Inferior parietal cortex (tissue), 1 donor: Measurements from ENCODE around the gene HERC4.

ENCODE experiments used
- DNase-seq: peaks from one replicate; pipeline ENCODE4 v3.0.0-alpha.2; 2016; ENCODE audit errors: extremely low spot score

The HERC4 gene

DNA sequence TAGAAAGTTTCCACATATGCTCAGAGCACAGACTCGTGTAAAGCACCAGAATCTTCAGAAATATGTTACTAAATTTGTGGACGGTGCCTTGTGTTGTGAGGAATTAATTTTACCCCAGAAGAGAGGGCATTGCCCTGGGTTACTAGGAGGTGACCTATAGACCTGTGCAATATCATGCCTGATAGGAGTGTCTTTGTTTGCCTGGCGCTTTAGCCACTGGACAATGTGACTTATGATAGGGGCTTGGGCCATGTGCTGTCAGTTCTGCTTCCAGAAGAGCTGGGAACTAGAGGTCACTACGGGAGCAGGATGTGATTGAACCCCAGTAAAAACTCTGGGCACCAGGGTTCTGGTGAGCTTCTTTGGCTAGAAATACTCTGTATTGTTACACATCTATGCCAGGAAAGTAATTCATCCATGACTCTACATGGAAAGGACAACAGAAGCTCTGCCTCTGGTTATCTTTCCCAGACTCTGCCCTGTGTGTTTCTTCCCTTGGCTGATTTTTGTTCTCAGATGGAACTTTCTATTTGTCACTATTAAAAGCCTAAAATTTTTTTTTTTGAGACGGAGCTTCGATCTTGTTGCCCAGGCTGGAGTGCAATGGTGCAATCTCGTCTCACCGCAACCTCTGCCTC, 115.1 kb downstream of the HERC4 start:
- DNase-seq = no peak

- no peak for DNase-seq
These were observed 119.5 kb downstream of the HERC4 start for GRCh38 chr10:67955614-67956013.

DNA sequence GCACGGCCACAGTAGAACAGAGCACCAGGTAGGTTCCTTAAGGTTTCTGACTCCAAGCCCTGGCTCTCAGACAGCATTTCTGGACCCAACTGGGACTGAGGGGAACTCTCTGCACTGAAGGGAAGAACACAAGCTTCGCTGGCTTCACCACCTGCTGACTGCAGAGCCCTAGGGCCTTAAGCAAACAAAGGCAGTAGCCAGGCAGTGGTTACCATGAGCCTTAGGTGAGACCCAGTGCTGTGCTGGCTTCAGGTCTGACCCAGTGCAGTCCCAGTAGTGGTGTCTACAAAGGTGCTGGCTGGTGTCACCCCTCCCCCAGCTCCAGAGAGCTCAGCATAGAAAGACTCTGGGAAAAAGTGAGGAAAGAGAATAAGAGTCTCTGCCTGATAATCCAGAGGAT, 131.2 kb downstream of the HERC4 start:
- no peak for DNase-seq

- no peak for DNase-seq
These were observed 138.7 kb downstream of the HERC4 start for GRCh38 chr10:67936416-67936815.

DNA sequence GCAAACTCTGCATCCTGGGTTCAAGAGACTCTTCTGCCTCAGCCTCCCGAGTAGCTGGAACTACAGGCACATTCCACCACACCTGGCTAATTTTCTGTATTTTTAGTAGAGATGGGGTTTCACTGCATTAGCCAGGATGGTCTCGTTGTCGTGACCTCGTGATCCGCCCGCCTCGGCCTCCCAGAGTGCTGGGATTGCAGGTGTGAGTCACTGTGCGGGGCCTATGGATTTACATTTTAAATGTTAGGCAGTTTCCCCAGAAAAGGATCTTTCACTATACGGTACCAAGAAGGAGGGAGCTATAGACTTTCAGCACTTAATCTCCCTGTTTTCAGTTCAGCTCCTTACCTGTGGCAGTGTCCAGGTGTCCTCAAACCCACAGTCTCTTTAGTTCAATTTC, 139.9 kb downstream of the HERC4 start:
- DNase-seq = no peak

DNA sequence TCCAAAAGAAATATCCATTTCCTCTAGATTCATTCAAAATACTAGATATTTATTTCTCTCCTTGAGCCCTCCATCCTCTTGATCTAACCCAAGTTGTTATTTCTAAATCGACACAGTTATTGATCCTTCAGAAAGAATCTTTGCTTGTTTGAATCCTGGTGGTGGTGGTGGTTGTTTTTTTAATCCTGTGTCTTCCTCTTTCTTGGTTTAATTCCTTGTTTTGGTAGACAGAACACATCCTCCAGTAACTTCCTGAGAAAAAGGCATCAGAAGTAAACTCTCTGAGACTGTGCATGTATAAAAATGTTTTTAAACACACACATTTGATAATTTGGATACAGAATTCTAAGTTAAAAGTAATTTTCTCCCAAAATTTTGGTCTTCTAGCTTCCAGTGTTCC, 140.7 kb downstream of the HERC4 start:
- no peak for DNase-seq

- no peak for DNase-seq
These were observed 141.9 kb downstream of the HERC4 start for GRCh38 chr10:67933199-67933598.

DNA sequence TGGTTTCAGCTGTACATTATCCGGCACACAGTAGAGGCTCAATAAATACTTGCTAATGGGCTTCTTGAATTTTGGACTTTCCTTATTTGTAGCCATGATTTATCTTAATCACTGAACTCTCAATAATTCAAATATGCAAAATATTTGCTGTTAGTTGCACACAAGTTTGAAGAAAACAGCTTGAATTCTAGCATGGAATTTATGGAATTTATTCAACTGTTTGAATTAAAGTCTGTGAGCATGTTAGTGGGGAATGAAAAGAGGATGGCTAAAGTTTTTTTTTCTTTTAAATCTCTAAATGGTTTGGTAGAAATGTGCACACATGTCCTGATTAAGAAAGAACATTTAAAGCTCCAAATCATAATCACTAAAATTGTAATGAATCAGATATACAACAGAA, 148.1 kb downstream of the HERC4 start:
- DNase-seq = no peak

- DNase-seq = no peak
These were observed 149.6 kb downstream of the HERC4 start for GRCh38 chr10:67925449-67926005.

- no peak for DNase-seq
These were observed 150.9 kb downstream of the HERC4 start for GRCh38 chr10:67924136-67924535.

DNA sequence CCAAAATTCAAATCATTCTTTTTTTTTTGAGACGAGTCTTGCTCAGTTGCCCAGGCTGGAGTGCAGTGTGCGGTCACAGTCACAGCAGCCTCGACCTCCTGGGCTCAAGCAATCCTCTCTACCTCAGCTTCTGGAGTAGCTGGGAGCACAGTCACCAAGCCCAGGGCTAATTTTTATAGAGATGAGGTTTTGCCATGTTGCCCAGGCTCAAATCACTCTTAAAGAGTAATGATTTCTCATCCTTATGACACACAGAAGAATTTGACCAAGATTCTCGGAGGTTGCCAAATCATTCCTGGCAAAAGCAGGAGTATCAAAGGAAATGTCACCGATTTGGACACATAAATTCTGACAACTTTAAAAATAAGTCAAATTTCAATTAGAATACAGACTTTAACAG, 151.5 kb downstream of the HERC4 start:
- no peak for DNase-seq

DNA sequence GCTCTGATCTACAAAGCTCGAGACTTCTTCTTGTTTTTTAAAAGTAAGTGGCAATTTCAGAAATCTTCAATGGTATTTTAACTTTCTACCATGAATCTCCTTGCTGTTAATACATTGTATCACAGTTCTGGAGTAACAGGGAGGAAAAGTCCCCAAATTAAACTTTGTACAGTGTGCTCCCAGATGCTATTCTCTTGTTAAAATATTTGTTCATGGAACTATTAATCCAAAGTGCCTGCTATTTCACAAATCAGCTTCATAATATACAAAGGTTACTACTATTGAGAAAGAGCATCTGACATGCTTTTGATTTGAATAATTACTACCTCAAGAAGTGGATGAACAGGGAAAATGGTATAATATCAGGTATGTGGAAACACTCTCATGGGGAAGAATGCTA, 154.0 kb downstream of the HERC4 start:
- no peak for DNase-seq

DNA sequence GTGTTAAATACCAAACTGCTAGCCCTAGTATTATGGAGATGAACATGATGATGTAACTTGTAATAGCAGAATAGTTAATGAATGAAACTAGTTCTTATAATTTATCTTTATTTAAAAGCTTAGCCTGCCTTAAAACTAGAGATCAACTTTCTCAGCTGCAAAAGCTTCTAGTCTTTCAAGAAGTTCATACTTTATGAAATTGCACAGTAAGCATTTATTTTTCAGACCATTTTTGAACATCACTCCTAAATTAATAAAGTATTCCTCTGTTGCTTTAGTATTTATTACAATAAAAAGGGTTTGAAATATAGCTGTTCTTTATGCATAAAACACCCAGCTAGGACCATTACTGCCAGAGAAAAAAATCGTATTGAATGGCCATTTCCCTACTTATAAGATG, 157.4 kb downstream of the HERC4 start:
- DNase-seq = no peak

DNA sequence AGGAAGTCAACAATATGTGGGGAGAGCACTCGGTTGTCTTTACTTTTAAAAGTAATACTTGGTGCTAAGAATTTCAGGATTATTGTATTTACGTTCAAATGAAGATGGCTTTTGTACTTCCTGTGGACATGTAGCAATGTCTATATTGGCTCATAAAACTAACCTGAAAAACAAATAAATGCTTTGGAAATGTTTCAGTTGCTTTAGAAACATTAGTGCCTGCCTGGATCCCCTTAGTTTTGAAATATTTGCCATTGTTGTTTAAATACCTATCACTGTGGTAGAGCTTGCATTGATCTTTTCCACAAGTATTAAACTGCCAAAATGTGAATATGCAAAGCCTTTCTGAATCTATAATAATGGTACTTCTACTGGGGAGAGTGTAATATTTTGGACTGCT, 157.9 kb downstream of the HERC4 start:
- DNase-seq = no peak

DNA sequence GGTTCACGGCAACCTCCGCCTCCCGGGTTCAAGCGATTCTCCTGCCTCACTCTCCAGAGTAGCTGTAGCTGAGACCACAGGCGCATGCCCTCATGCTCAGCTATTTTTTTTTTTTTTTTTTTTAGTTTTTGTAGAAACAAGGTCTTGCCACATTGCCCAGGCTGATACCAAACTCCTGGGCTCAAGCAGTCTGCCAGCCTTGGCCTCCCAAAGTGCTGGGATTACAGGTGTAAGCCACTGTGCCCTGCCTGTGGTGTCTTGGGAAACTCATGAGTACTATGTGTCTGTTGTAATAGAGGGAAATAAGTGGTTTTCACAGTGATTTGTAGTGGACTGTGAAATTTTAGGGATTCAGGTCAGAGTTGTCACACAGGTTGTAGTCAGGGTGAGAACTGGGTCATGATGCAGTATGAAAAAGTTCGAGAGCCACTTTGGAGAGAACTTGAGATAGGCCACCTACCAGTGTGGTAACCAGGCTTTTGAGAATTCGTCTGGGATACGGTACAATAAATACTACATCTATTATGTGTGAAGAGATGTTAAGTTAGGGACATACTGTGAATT, 160.2 kb downstream of the HERC4 start:
- no peak for DNase-seq

- no peak for DNase-seq
These were observed 162.6 kb downstream of the HERC4 start for GRCh38 chr10:67912331-67912946.

- DNase-seq = no peak
These were observed 171.5 kb downstream of the HERC4 start for GRCh38 chr10:67903581-67903980.

- DNase-seq = no peak
These were observed 181.4 kb downstream of the HERC4 start for GRCh38 chr10:67893637-67894036.

- peak; percentile 74 for DNase-seq
These were observed 190.0 kb downstream of the HERC4 start for GRCh38 chr10:67884842-67885670.

GRCh38 chr10:67884313-67884841, 190.7 kb downstream of the HERC4 start, which contains the start of gene SIRT1:
Gene SIRT1 (plus strand): TSS chr10:67884656. CDS start chr10:67884722, 66 bp downstream.
- peak; percentile 91 for DNase-seq

- DNase-seq = no peak
These were observed 191.3 kb downstream of the HERC4 start for GRCh38 chr10:67883710-67884312.

DNA sequence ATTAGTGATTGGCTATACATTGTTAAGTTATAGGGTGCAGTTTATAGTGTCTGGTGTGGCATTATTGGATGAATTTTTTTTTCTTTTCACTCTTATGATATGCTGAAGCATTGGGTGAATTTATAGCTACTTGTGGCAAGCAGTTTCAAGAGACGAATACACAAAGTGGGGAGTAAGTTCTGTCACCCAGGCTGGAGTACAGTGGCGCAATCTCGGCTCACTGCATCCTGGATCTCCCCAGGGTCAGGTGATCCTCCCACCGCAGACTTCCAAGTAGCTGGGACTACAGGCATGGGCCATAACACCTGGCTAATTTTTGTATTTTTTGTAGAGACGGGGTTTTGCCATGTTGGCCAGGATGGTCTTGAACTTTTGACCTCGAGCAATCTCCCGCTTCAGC, 196.9 kb downstream of the HERC4 start:
- no peak for DNase-seq
